Adipose tissue (tissue), 3 donors: Measurements from ENCODE around the gene SEMA3D. TPM values are rescaled to one million over a fixed set of nuclear protein-coding genes. Genes with fewer than 3 reads are reported as not detected.

Experiments used
- H3K27ac ChIP-seq: one replicate; pipeline ENCODE4 v1.5.1; 2013; ENCODE audit warnings: low read depth, low read length
- WGBS, 3 donors: extraction: QIAGEN DNeasy Blood & Tissue Kit; methylation state at CpG; one replicate each; pipeline ENCODE4 v1.1.7; 2013; 5-methylcytosine and 5-hydroxymethylcytosine counted together
- polyA plus RNA-seq, 3 donors: library from polyadenylated mRNA; stranded (reverse); fragments of 200-250 nt; gene quantifications; one replicate each; pipeline ENCODE4 v1.2.3, GENCODE V29; 2013
- donor health status: healthy with polysubstance abuse.
- donor health status: Bipolar disorder and iron deficiency.
- donor health status: healthy.

SEMA3D gene
- polyA plus RNA-seq, 3 donors, result 0.18 to 1.1 (median 0.91) TPM

GRCh38 chr7:85186083-85186520 is 754 bp downstream of the SEMA3D start:
- 0 to 2% (median 1%) methylated on average over 28 of the region's 28 CpGs for WGBS, 3 donors
- no peak overlapping the region for H3K27ac ChIP-seq

DNA sequence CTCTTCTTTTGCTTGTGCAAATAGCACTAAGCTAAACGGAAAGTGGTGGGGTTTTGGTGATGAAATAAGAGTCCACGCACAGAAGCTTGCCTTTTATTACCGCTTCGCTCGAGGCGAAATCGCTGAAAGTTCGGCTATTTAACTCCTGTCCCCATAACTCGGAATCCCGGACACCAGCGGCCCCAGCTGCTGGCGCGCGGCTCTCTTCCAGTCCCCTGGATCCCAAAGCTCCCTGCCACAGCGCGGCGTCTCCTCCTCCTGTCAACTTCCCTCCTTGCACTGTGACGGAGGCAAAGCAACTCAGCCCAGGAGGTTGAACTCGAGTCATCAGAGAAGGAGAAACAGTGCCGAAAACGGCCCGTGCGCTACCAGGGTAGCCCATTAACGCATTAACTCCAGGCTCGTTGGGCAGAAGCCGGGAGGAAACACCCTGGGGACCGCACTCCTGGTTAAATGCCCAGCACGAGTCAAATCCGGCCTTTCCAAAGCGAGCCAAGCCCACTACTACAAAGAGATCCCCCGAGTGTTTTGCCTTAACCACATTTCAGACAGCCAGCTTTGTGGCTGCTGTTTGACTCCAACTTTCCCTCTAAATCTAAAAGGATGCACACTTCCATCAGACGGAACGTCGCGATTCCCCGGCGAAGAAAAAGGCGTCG is 1.3 kb downstream of the SEMA3D start:
- H3K27ac ChIP-seq, result no peak overlapping the region
- 1 to 2% (median 1%) methylated on average over 39 of the region's 39 CpGs for WGBS, 3 donors

DNA sequence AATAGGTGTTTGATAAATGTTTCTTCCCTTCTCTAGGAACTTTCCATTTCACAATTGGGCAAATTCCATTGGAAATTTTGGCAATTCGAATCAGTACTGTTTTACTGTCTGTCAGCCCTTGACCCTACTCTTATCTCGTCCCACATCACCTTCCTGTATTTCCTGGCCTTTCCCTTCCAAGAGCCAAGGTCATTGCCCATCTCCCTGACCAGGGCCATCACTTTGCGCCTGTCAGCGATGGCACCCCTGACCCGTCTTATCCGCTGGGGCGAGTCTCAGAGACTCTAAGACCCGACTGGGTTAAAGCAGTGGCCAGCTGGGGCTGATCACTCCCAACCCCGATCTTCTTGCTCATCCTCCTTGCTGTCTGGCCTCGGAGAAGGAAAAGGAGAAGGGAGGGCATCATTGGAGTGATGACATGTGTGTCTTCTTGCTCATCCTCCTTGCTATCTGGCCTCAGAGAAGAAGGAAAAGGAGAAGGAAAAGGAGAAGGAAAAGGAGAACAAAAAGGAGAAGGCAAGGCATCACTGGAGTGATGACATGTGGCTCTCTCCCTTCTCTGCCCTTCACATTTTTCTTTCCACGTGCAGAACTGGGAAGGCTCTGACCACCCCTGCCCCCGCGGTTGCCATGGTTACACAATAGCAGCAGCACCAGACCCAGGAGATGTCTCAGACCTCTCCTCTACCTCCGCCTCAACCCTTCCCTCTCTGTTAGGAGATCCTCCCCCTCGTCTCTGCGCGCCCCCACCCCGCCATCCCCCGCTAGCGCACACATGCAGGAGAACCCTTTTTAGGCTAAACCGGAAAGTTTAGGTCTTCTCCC is 2.0 kb downstream of the SEMA3D start:
- WGBS, 3 donors, result 28 to 32% (median 32%) methylated on average over 20 to 21 of the region's 21 CpGs
- H3K27ac ChIP-seq, result no peak overlapping the region

- 81 to 84% (median 81%) methylated on average over 3 of the region's 3 CpGs for WGBS, 3 donors
- no peak overlapping the region for H3K27ac ChIP-seq
Observed at GRCh38 chr7:85183296-85183695, 3.6 kb downstream of the SEMA3D start.

DNA sequence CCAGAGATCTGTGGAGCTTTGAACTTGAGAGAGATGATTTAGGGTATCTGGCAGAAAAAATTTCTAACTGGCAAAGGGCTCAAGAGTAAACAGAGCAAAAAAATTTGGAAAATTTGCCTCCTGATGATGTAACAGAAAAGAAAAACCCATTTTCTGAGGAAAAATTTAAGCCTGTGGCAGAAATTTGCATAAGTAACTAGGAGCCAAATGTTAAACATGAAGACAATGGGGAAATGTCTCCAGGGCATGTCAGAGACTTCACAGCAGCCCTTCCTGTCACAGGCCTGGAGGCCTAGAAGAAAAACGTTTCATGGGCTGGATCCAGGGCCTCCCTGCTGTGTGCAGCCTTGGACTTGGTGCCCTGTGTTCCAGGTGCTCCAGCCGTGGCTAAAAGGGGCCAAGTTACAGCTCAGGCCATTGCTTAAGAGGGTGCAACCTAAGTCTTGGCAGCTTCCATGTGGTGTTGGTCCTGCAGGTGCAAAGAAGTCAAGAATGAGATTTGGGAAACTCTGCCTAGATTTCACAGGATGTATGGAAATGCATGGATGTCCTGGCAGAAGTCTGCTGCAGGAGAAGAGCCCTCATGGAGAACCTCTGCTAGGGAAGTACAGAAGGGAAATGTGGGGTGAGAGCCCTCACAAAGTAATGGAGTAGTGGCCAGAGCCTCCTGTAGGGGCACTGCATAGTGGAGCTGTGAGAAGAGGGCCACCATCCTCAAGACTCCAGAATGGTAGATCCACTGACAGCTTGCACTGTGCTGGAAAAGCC is 8.1 kb downstream of the SEMA3D start:
- 43 to 79% (median 70%) methylated on average over 2 of the region's 2 CpGs for WGBS, 3 donors
- H3K27ac ChIP-seq, result no peak overlapping the region

GRCh38 chr7:85177316-85177715 is 9.5 kb downstream of the SEMA3D start:
- no peak overlapping the region for H3K27ac ChIP-seq

GRCh38 chr7:85176197-85176596 is 10.7 kb downstream of the SEMA3D start:
- WGBS, 3 donors, result 83 to 86% (median 84%) methylated on average over 1 of the region's 1 CpG
- H3K27ac ChIP-seq, result no peak overlapping the region

GRCh38 chr7:85175217-85175616 is 11.6 kb downstream of the SEMA3D start:
- 68 to 70% (median 70%) methylated on average over 3 of the region's 3 CpGs for WGBS, 3 donors
- H3K27ac ChIP-seq, result no peak overlapping the region

DNA sequence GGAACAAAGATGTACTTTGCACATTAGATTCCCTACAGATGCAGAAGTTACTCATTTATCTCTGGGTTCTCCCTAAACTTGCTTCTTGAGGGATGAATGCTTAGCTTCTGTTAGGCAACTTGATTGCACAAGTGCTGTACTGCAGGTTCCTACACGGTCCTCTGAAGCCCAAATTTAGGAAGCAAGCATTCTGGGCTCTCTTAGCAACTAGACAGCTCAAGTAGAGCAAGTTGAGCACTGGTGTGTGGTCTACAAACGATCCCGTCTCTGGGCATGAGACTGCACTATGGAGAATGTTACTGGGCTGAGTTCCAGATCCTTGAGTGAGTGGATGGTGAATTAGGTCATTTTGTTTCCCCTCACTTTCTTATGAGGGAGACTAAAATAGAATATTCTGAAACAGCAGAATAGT is 14.3 kb downstream of the SEMA3D start:
- 13 to 35% (median 30%) methylated on average over 3 of the region's 3 CpGs for WGBS, 3 donors
- H3K27ac ChIP-seq, result no peak overlapping the region

DNA sequence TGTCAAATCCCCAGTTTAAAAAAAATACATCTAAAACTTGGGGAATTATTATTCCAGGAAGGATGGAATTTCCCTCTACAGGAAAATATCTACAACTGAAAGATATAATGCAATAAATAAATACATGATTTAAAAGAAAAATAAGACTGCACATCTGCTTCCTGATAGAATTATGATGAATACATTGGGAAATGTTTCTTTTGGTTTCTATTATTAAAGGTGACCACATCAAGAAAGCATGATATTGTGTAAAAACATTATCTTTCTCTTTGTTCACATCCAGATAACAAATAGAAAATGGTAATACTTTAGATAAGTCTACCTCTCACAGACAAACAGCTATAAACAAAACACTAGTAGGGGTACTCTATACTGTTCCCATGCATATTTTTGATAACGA is 19.2 kb downstream of the SEMA3D start:
- 91 to 98% (median 98%) methylated on average over 1 of the region's 1 CpG for WGBS, 3 donors
- H3K27ac ChIP-seq, result no peak overlapping the region

DNA sequence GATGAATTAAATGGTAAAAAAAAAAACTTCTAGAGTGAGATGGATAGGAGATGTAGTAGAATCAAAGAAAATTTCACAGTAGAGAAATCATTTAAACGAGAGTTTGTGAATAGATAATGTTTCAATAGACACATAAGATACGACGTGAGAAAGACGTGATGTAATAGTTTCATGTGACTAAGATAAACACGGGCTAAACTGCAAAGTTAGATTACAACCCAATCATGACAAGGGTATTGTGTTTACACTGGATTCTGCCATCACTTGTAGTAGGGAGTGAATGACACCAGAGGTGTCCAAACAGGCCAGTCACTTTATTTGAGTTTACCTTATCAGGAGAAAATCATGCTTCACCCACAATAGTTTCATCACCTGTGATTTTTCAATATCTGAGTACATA is 21.6 kb downstream of the SEMA3D start:
- WGBS, 3 donors, result 50 to 87% (median 84%) methylated on average over 5 of the region's 5 CpGs
- H3K27ac ChIP-seq, result no peak overlapping the region

- no peak overlapping the region for H3K27ac ChIP-seq
- WGBS, 3 donors, result 96 to 100% (median 100%) methylated on average over 1 of the region's 1 CpG
Observed at GRCh38 chr7:85164376-85164775, 22.5 kb downstream of the SEMA3D start.

DNA sequence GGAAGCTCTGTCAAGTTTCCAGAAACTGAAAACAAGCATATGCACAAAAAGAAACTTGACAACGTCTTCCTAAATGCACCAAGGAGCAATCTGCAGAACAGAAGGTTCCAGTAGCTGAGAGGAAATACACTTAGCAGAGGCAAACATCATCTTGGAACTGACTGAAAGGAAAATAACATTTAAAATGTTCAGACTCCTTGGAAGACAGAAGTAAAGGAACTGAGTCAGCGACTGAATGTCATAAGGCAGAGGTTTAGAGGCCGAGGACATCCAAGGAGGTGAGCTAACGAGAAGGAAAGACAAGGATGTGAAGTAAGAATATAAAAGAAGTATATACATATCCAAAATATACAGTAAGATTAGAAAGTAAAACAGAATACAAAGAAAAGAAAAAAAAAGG is 24.1 kb downstream of the SEMA3D start:
- 53 to 75% (median 65%) methylated on average over 4 of the region's 4 CpGs for WGBS, 3 donors
- H3K27ac ChIP-seq, result no peak overlapping the region

- H3K27ac ChIP-seq, result no peak overlapping the region
- 83 to 91% (median 84%) methylated on average over 5 of the region's 5 CpGs for WGBS, 3 donors
Observed at GRCh38 chr7:85160223-85160622, 26.6 kb downstream of the SEMA3D start.

GRCh38 chr7:85159003-85159402 is 27.9 kb downstream of the SEMA3D start:
- 65 to 88% (median 86%) methylated on average over 1 of the region's 1 CpG for WGBS, 3 donors
- H3K27ac ChIP-seq, result no peak overlapping the region

DNA sequence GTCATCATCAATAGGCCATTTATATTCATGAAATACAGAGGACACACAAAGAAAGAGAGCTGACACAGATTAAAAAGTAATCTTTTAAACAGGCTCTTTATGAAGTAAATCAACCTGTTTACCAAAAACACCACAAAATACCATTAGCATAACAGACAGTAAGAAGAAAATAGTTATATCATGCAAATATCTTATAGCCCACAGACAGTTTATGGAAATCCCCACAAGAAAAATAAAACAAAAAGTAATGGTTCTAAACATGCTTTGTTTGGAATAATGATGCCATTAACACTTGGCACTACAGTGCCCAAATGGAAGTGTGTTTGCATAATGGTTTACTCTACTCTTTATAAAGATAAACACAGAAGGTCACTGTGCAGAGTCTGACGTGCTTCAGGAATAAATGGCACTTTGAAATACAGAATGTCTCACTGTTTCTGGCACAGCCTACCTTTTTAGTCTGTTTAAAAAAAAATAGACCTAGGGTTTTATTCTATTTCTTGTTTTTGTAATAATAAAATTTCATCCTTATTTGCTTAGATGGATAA is 30.1 kb downstream of the SEMA3D start:
- 18 to 79% (median 76%) methylated on average over 1 of the region's 1 CpG for whole genome bisulfite sequencing, 3 donors
- no peak overlapping the region for H3K27ac ChIP-seq

GRCh38 chr7:85154282-85154937 is 32.4 kb downstream of the SEMA3D start:
- WGBS, 3 donors, result 60 to 77% (median 67%) methylated on average over 3 of the region's 3 CpGs
- H3K27ac ChIP-seq, result no peak overlapping the region

DNA sequence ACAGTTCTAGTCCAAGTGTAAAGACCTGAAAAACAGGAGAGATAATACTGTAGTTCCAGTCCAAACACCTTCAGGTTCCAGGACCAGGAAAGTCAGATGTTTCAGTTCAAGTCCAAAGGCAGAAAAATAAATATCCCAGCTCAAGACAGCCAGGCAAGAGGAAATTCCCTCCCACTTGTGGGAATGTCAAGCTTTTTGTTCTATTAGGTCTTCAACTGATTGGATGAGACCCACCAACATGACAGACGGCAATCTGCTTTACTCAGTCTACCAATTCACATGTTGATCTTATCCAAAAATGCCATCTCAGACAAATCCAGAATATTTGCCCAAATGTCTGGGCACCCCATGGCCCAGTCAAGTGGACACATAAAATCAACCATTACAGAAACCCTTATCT is 33.1 kb downstream of the SEMA3D start:
- 84 to 90% (median 89%) methylated on average over 1 of the region's 1 CpG for WGBS, 3 donors
- H3K27ac ChIP-seq, result no peak overlapping the region
